Stimulated activated CD8-positive, alpha-beta memory T cell treated with anti-CD3 and anti-CD28 coated beads, Interleukin-4, amount 100 ng/mL, for 48 hours (primary cell): Measurements from ENCODE around the gene NUP98.

Source experiments
- DNase-seq: peaks from one replicate; pipeline ENCODE4 v3.0.0-alpha.2; 2020

Gene NUP98

GRCh38 chr11:3635641-3636375 is 161.5 kb downstream of the NUP98 start:
- DNase-seq = no peak

- no peak for DNase-seq
Observed at GRCh38 chr11:3632070-3632660, 165.2 kb downstream of the NUP98 start.

- DNase-seq = no peak
Observed at GRCh38 chr11:3631331-3631730, 166.0 kb downstream of the NUP98 start.

GRCh38 chr11:3627291-3627690 is 170.1 kb downstream of the NUP98 start:
- no peak for DNase-seq

- no peak for DNase-seq
Observed at GRCh38 chr11:3626250-3626960, 170.9 kb downstream of the NUP98 start.
